Trophoblast cell (in vitro differentiated cells and primary cell): ENCODE data around the gene DDX11.
"Not testable (repeated sequence)": the region's sequence is repeated elsewhere in the genome, so short reads cannot be mapped to it uniquely, and the experiment has no call there.

Experiments used
- DNase-seq, 2 donors: peaks; one replicate each; pipeline ENCODE4 v3.0.0-alpha.2; 2016
- H2AFZ ChIP-seq: 2 replicates; pipeline ENCODE4 v1.6.1; 2013; ENCODE audit warnings: low read length, moderate library complexity, mild to moderate bottlenecking; ENCODE audit not compliant: insufficient read depth, poor library complexity
- H2AK5ac ChIP-seq: 2 replicates; pipeline ENCODE4 v1.6.1; 2013; ENCODE audit warnings: mild to moderate bottlenecking, low read length
- H2BK120ac ChIP-seq: 2 replicates; pipeline ENCODE4 v1.6.1; 2013; ENCODE audit warnings: low read length, mild to moderate bottlenecking, moderate library complexity; ENCODE audit not compliant: insufficient read depth, poor library complexity
- H2BK12ac ChIP-seq: 2 replicates; pipeline ENCODE4 v1.6.1; 2013; ENCODE audit warnings: mild to moderate bottlenecking, low read length, moderate library complexity
- H2BK5ac ChIP-seq: 2 replicates; pipeline ENCODE4 v1.6.1; 2013; ENCODE audit warnings: low read length, low read depth, moderate library complexity, mild to moderate bottlenecking; ENCODE audit not compliant: poor library complexity
- H3K14ac ChIP-seq: 2 replicates; pipeline ENCODE4 v1.6.1; 2013; ENCODE audit warnings: mild to moderate bottlenecking, low read length
- H3K18ac ChIP-seq: 2 replicates; pipeline ENCODE4 v1.6.1; 2013; ENCODE audit warnings: mild to moderate bottlenecking, low read length
- H3K23ac ChIP-seq: 2 replicates; pipeline ENCODE4 v1.6.1; 2013; ENCODE audit warnings: low read length
- H3K27ac ChIP-seq: 2 replicates; pipeline ENCODE4 v1.5.1; 2013; ENCODE audit warnings: low read depth, mild to moderate bottlenecking, inconsistent platforms, low read length, moderate library complexity
- H3K27me3 ChIP-seq: 2 replicates; pipeline ENCODE4 v1.6.1; 2013; ENCODE audit warnings: inconsistent platforms, mild to moderate bottlenecking, low read length, moderate library complexity; ENCODE audit not compliant: insufficient read depth
- H3K36me3 ChIP-seq, 2 experiments: 1 replicate in 1 of 2; 2 replicates in 1 of 2; pipeline ENCODE4 v1.6.1; 2013; ENCODE audit warnings: low read length in 2 of 2, mild to moderate bottlenecking in 2 of 2, moderate library complexity in 1 of 2; ENCODE audit not compliant: insufficient read depth in 2 of 2, control insufficient read depth in 1 of 2
- H3K4ac ChIP-seq: 2 replicates; pipeline ENCODE4 v1.6.1; 2013; ENCODE audit warnings: low read depth, mild to moderate bottlenecking, low read length, moderate library complexity
- H3K4me1 ChIP-seq, 2 experiments: 1 replicate in 1 of 2; 2 replicates in 1 of 2; pipeline ENCODE4 v1.6.1; 2013; ENCODE audit warnings: low read length in 2 of 2, mild to moderate bottlenecking in 2 of 2, moderate library complexity in 1 of 2; ENCODE audit not compliant: insufficient read depth in 2 of 2, control insufficient read depth in 1 of 2
- H3K4me2 ChIP-seq: 2 replicates; pipeline ENCODE4 v1.6.1; 2013; ENCODE audit warnings: inconsistent platforms, mild to moderate bottlenecking, low read length, moderate library complexity
- H3K4me3 ChIP-seq: 2 replicates; pipeline ENCODE4 v1.5.1; 2013; ENCODE audit warnings: mild to moderate bottlenecking, low read depth, low read length, inconsistent platforms
- H3K79me1 ChIP-seq: one replicate; pipeline ENCODE4 v1.6.1; 2013; ENCODE audit warnings: low read length
- H3K79me2 ChIP-seq: 2 replicates; pipeline ENCODE4 v1.6.1; 2013; ENCODE audit warnings: low read length, mild to moderate bottlenecking; ENCODE audit not compliant: control insufficient read depth, insufficient read depth, poor library complexity
- H3K9ac ChIP-seq: 2 replicates; pipeline ENCODE4 v1.6.1; 2013; ENCODE audit warnings: mild to moderate bottlenecking, low read length
- H3K9me3 ChIP-seq: 2 replicates; pipeline ENCODE4 v1.6.1; 2013; ENCODE audit warnings: low read depth, mild to moderate bottlenecking, control low read depth, inconsistent platforms, low read length; ENCODE audit not compliant: insufficient read depth
- H4K12ac ChIP-seq: 2 replicates; pipeline ENCODE4 v1.6.1; 2013; ENCODE audit warnings: low read depth, mild to moderate bottlenecking, low read length, moderate library complexity
- H4K8ac ChIP-seq: 2 replicates; pipeline ENCODE4 v1.6.1; 2013; ENCODE audit warnings: low read depth, mild to moderate bottlenecking, low read length, moderate library complexity
- H4K91ac ChIP-seq: one replicate; pipeline ENCODE4 v1.6.1; 2013; ENCODE audit warnings: low read depth, mild to moderate bottlenecking, low read length, moderate library complexity
- WGBS: extraction: QIAGEN DNeasy Blood & Tissue Kit; methylation state at CpG from one replicate; pipeline ENCODE4 v1.1.7; 2013; ENCODE audit warnings: missing lambda C conversion rate; ENCODE audit not compliant: insufficient read length, insufficient coverage; ENCODE audit errors: extremely low coverage; 5-methylcytosine and 5-hydroxymethylcytosine counted together

DDX11 gene

DNA sequence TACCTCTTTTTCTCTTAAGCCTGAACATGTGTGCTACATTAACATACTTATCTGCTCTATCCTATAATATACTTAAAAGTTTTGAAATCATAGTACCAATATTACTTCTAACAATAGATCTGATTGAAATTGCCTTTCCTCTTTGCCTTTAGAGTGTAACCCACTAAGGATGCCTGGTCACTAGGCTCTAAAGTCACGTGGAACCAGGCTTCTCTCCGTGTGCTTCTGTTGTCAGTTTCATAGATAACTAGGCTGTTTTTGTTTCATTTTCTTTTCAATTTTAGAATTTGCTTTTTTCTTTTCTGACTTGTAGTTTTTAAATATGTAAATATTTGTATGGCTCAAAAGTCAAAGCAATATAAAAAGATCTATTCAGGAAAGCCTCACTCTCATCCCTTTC, 25.8 kb downstream of the DDX11 start:
- not testable (repeated sequence) for H3K9me3 ChIP-seq, H4K91ac ChIP-seq, H3K4me3 ChIP-seq, H2BK5ac ChIP-seq, H3K4me1 ChIP-seq, H2BK12ac ChIP-seq, H3K9ac ChIP-seq, H3K79me1 ChIP-seq, H2AFZ ChIP-seq, H3K23ac ChIP-seq, H3K79me2 ChIP-seq, H3K14ac ChIP-seq, H3K4ac ChIP-seq, H4K8ac ChIP-seq, DNase-seq, H3K27me3 ChIP-seq, H4K12ac ChIP-seq, H3K18ac ChIP-seq, H3K4me2 ChIP-seq, H2BK120ac ChIP-seq, H3K27ac ChIP-seq, H2AK5ac ChIP-seq
- WGBS = no CpG with 5 or more reads among the region's 2 CpGs
- peaks cover 50 to 57% of the 10 kb centered on the region in 2 experiments for H3K36me3 ChIP-seq

- H3K27me3 ChIP-seq, H3K18ac ChIP-seq, H3K4ac ChIP-seq, H3K9ac ChIP-seq, DNase-seq, H3K4me2 ChIP-seq, H3K14ac ChIP-seq, H4K12ac ChIP-seq, H3K23ac ChIP-seq, H2AFZ ChIP-seq, H2BK12ac ChIP-seq, H2BK120ac ChIP-seq, H4K91ac ChIP-seq, H4K8ac ChIP-seq, H3K9me3 ChIP-seq, H3K4me3 ChIP-seq, H3K4me1 ChIP-seq, H3K79me1 ChIP-seq, H3K79me2 ChIP-seq, H2AK5ac ChIP-seq, H2BK5ac ChIP-seq, H3K27ac ChIP-seq: not testable (repeated sequence)
- H3K36me3 ChIP-seq = peaks cover 46 to 51% of the 10 kb centered on the region in 2 experiments
- no CpG with 5 or more reads among the region's 26 CpGs for WGBS
Measured at GRCh38 chr12:31100503-31101208, 27.0 kb downstream of the DDX11 start.

GRCh38 chr12:31102125-31102524, 28.5 kb downstream of the DDX11 start:
- H3K36me3 ChIP-seq = peaks cover 36 to 39% of the 10 kb centered on the region in 2 experiments
- not testable (repeated sequence) for H3K9me3 ChIP-seq, H4K91ac ChIP-seq, H3K4me3 ChIP-seq, H3K27me3 ChIP-seq, H3K4ac ChIP-seq, H2BK120ac ChIP-seq, H3K18ac ChIP-seq, DNase-seq, H4K12ac ChIP-seq, H3K79me1 ChIP-seq, H3K4me1 ChIP-seq, H2AK5ac ChIP-seq, H3K9ac ChIP-seq, H3K23ac ChIP-seq, H2AFZ ChIP-seq, H3K14ac ChIP-seq, H2BK5ac ChIP-seq, H3K27ac ChIP-seq, H4K8ac ChIP-seq, H2BK12ac ChIP-seq, H3K4me2 ChIP-seq, H3K79me2 ChIP-seq
- no CpG with 5 or more reads among the region's 8 CpGs for WGBS

GRCh38 chr12:31102596-31102995, 28.9 kb downstream of the DDX11 start:
- not testable (repeated sequence) for H2AFZ ChIP-seq, H3K9ac ChIP-seq, H4K91ac ChIP-seq, H2BK12ac ChIP-seq, H4K8ac ChIP-seq, H3K4ac ChIP-seq, H2BK5ac ChIP-seq, H4K12ac ChIP-seq, H3K27ac ChIP-seq, H3K9me3 ChIP-seq, H3K4me1 ChIP-seq, DNase-seq, H3K23ac ChIP-seq, H3K27me3 ChIP-seq, H3K4me3 ChIP-seq, H2AK5ac ChIP-seq, H3K14ac ChIP-seq, H3K79me2 ChIP-seq, H3K79me1 ChIP-seq, H3K4me2 ChIP-seq, H2BK120ac ChIP-seq, H3K18ac ChIP-seq
- WGBS = no CpG with 5 or more reads among the region's 9 CpGs
- H3K36me3 ChIP-seq = peaks cover 36% of the 10 kb centered on the region in 2 experiments
